ENCODE results near the gene NTN3.
"Not testable (repeated sequence)": the region's sequence is repeated elsewhere in the genome, so short reads cannot be mapped to it uniquely, and the experiment has no call there.

NTN3 gene

DNA sequence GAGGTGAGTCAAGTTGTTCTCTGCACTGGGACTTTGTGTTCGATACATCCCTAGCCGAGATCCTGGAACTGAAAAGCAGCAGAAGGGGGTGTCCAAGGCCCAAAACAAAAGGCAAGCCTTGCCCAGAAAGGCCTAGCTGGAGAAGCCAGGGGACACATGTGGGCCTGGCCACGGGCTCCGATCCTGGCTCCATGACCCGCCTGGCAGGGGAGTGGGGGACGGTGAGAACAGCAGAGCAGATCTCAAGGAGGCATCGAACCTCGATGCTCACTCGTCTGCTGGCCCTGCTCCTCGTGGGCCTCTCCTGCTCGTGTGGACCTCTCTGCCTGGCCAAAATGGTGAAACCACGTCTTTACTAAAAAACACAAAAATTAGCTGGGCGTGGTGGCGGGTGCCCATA, 33.0 kb upstream of the NTN3 start:
- intact Hi-C loops (cut with DNase I): no loop called here
- peak in 3 of 10 donors; percentile 55 to 76 (median 75) for DNase-seq

DNA sequence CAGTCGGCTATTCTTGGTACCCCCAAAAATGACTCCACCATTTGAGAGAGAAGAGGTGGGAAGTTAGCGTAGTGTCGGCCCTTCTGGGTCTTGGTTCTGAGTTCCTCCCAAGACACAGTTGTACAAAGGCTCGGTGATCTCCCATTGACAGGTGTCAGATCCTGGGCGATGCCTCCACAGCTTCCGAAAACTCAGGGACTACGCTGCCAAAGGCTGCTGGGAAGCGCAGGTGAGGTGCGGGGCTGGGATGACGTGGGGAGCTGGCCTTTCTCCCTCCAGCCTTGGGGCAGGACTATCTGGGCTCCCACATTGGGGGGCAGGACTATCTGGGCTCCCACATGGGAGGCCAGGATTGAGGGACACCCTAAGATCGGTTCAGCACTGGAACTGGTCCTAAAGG, 31.5 kb upstream of the NTN3 start:
- peak in 2 of 10 donors; percentile 46 to 65 for DNase-seq
- intact Hi-C loops (cut with DNase I): no loop called here

DNA sequence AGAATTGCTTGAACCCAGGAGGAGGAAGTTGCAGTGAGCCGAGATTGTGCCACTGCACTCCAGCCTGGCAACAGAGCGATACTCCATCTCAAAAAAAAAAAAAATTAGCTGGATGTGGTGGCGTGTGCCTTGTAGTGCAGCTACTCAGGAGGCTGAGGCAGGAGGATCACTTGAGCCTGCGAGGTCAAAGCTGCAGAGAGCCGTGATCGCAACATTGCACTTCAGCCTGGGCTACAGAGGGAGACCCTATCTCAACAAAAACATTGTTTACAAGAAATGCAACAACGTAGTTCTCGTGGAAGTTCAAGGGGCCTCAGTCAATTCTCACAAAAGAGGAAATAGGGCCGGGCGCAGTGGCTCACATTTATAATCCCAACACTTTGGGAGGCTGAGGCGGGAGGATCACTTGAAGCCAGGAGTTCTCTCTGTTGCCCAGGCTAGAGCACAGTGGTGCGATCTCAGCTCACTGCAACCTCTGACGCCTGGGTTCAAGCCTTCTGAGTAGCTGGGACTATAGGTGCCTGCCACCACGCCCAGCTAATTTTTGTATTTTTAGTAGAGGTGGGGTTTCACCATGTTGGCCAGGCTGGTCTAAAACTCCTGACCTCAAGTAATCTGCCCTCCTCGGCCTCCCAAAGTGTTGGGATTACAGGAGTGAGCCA, 29.8 kb upstream of the NTN3 start:
- intact Hi-C loops (cut with DNase I): not testable (repeated sequence)

DNA sequence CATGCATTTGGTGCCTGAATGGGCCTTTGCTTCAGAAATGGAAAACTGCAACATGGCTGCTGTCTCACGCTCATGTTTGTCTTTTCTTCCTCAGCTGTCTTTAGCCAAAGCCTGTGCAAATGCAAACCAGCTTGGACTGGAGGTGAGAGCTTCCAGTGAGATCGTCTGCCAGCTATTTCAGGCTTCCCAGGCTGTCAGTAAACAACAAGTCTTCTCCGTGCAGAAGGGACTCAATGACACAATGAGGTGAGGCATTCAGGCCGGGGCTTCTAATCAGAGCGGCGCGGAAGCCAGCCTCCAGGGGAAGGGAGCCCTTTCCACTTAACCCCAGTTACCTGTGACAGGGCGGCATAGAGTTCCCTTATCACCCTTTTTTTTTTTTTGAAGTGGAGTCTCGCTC, 27.5 kb upstream of the NTN3 start:
- intact Hi-C loops (cut with DNase I): no loop called here
- DNase-seq: no peak

More for the DNA sequence above, 29.8 kb upstream of the NTN3 start:
- peak in 1 of 10 donors; percentile 7 for DNase-seq

DNA sequence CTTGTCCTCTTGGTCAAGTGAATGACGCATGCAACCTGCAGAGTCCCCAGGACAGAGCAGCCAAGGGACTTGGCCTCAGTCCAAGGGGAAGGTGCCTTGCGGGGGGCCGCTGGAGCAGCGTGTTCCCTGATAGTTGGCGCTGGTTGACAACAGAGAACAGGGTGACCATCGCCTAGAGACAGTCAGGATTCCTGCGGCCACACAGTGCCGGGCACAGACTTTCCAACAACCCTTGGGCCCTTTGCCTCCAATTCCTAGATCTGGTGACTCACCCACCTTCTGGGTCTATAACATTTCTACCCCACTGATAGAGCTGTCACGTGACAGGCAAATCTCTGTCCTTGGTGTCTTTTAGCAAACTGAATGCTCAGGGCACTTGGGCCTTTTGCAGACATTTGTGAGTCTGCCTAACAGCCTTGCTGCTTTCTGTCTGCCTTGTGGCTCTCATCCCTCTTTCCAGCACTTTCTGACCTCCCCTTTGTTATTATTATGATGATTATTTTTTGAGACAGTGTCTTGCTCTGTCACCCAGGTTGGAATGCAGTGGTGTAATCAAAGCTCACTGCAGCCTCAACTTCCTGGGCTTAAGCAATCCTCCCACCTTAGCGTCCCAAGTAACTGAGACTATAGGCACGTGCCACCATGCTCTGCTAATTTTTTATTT, 23.0 kb upstream of the NTN3 start:
- peak in 1 of 10 donors; percentile 78 for DNase-seq
- intact Hi-C loops (cut with DNase I): no loop called here

DNA sequence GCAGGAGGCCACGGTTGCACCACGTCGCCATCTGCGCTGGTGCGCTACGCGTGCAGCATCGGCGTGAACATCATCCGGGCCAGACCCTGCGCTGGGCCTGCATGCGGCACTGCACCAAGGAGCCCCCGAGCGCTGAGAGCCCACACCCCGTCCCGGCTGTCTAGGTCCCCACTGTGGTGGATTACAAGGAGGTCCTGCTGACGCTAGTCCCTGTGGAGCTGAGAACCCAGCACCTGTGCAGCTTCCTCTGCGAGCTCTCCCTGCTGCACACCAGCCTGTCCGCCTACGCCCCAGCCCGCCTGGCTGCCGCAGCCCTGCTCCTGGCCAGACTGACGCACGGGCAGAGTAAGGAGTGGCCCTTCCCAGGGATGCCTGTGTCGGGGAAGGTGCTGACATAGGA, 22.0 kb upstream of the NTN3 start:
- DNase-seq: peak in 1 of 10 donors; percentile 76
- intact Hi-C loops (cut with DNase I): no loop called here

GRCh38 chr16:2450535-2450934, 20.6 kb upstream of the NTN3 start:
- peak in 7 of 10 donors; percentile 52 to 96 (median 77) for DNase-seq
- intact Hi-C loops (cut with DNase I): no loop called here

DNA sequence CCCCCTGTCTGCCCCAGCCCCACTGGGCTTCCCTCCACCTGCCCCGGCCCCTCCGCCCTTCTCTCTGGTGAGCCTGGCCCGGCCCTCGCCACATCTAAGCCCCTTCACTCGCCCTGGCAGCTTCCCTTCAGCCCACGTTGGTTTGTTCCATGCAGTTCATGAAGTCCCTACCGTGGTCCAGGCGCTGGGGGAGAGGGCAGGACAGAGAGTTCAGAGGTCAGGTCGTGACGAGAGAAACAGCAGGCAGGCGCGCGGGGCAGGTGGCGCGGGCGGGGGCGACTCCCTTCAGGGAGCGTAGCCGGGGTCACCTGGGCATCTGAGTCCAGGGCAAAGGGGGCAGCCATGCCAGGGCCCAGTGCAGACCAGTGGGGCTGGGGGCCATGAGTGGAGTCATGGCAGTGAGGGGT, 20.1 kb upstream of the NTN3 start:
- DNase-seq: no peak
- intact Hi-C loops (cut with DNase I): no loop called here

GRCh38 chr16:2451851-2452320, 19.2 kb upstream of the NTN3 start:
- DNase-seq: peak in 1 of 10 donors; percentile 69
- intact Hi-C loops (cut with DNase I): no loop called here

GRCh38 chr16:2452650-2453049, 18.4 kb upstream of the NTN3 start:
- DNase-seq: no peak
- intact Hi-C loops (cut with DNase I): no loop called here

- DNase-seq: no peak
- intact Hi-C loops (cut with DNase I): no loop called here
Measured at GRCh38 chr16:2455081-2455845, 15.8 kb upstream of the NTN3 start.

DNA sequence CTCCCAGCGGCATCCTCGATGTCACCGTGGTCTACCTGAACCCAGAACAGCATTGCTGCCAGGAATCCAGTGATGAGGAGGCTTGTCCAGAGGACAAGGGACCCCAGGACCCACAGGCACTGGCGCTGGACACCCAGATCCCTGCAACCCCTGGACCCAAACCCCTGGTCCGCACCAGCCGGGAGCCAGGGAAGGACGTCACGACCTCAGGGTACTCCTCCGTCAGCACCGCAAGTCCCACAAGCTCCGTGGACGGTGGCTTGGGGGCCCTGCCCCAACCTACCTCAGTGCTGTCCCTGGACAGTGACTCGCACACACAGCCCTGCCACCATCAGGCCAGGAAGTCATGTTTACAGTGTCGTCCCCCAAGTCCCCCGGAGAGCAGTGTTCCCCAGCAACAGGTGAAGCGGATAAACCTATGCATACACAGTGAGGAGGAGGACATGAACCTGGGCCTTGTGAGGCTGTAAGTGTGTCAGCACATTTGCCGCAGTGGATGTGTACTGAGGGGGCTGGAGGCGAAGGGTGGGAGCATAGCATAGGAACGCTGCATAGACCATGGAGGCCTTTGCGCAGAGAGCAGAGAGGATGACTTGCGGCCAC, 14.4 kb upstream of the NTN3 start:
- peak in 1 of 10 donors; percentile 62 for DNase-seq
- intact Hi-C loops (cut with DNase I): no loop called here

DNA sequence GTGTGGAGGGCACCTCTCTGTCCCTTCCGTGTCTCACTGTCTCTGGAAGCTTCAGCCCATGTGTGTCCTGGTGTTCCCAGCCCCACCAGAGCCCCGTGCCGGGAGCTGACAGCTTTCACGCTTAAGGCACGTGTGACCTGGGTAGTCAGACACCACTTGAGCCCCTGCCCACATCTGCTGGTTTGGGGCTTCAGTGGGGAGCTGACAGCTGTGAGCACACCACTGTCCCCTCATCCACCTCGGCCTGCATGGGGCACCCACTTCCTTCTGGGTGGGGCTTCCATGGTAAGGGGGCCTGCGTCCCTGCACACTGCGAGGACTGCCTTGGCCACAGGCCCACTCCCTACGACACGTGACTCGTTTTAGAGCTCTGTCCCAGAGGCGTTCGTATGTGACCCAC, 13.8 kb upstream of the NTN3 start:
- DNase-seq: peak in 1 of 10 donors; percentile 70

GRCh38 chr16:2457946-2458345, 13.2 kb upstream of the NTN3 start:
- intact Hi-C loops (cut with DNase I): no loop called here
- DNase-seq: peak in 1 of 10 donors; percentile 73

More for the DNA sequence above, 13.8 kb upstream of the NTN3 start:
- intact Hi-C loops (cut with DNase I): no loop called here

- peak in 1 of 10 donors; percentile 89 for DNase-seq
Measured at GRCh38 chr16:2458887-2459646, 12.0 kb upstream of the NTN3 start.

DNA sequence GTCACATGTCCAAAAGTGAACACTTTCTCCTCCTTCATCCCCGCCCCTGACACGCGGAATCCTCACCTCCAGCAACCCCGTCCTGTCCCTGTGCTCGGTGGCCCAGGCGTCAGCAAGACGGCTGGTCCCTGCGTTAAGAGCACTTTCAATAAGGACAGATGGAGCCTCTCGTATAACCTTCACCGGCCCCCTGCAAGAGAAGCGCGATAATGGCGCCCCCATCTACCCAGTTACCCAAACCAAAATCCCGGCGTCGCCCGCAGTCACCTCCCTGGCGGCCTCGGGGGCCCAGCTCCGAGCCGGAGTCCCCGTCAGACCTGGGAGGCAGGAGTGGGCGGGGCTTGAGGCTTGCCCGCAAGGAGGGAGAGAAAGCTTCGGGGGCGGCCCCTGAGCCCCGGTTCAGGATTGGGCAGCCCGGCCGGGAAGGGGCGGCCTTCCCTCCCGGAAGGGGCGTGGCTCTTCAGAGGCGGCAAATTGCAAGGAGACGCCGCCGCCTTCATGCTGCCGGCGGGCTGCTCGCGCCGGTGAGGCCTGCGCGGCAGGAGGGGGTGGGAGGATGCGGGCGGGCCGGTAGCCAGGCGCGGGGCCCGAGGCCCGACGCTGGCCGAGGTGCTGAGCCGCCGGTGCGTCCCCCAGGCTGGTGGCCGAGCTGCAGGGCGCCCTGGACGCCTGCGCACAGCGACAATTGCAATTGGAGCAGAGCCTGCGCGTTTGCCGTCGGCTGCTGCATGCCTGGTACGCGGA, 11.3 kb upstream of the NTN3 start, which contains the start of gene TEDC2:
Gene TEDC2 (plus strand): TSS at position 463 of the 744 bp plus-strand sequence. CDS start 36 bp downstream, at position 499.
- peak; percentile 91 to 99 (median 96) for DNase-seq
- intact Hi-C loops (cut with DNase I): no loop called here

More at GRCh38 chr16:2458887-2459646, 12.0 kb upstream of the NTN3 start:
- intact Hi-C loops (cut with DNase I): no loop called here

GRCh38 chr16:2460391-2460713, 10.7 kb upstream of the NTN3 start:
- intact Hi-C loops (cut with DNase I): no loop called here

GRCh38 chr16:2460916-2461315, 10.2 kb upstream of the NTN3 start:
- DNase-seq: peak in 1 of 10 donors; percentile 57
- intact Hi-C loops (cut with DNase I): no loop called here

More at GRCh38 chr16:2460391-2460713, 10.7 kb upstream of the NTN3 start:
- no peak for DNase-seq
